Sigmoid colon (tissue), 4 donors: ENCODE data around the gene RASIP1.

Experiments
- CTCF ChIP-seq, 4 experiments: fragments of 450-650 bp in 3 of 4; fragments of 200-600 bp in 1 of 4; IDR thresholded peaks; one replicate each; pipeline ENCODE4 v1.5.1; 2016 to 2019; ENCODE audit warnings: antibody characterized with exemption in 4 of 4, mild to moderate bottlenecking in 3 of 4, moderate library complexity in 2 of 4
- EP300 ChIP-seq, 4 donors: sonication (generic); formaldehyde crosslinking; IDR thresholded peaks; one replicate each; pipeline ENCODE4 v1.6.1; 2017; ENCODE audit warnings: antibody characterized with exemption in 4 of 4
- POLR2A ChIP-seq, 2 donors: fragments of 450-650 bp; IDR thresholded peaks; one replicate each; pipeline ENCODE4 v1.6.1; 2016; ENCODE audit warnings: antibody characterized with exemption in 2 of 2, mild to moderate bottlenecking in 2 of 2, moderate library complexity in 2 of 2
- POLR2AphosphoS5 ChIP-seq, 4 donors: sonication (generic); formaldehyde crosslinking; IDR thresholded peaks; one replicate each; pipeline ENCODE4 v1.6.1; 2017; ENCODE audit warnings: antibody characterized with exemption in 4 of 4

GRCh38 chr19:48687776-48688175 is 52.6 kb downstream of the RASIP1 start:
- TF ChIP-seq POLR2A (IDR thresholded peaks at IDR 0.05) = no peak
- no peak for TF ChIP-seq CTCF (IDR thresholded peaks at IDR 0.05)
- no peak for TF ChIP-seq EP300 (IDR thresholded peaks at IDR 0.05)
- no peak for TF ChIP-seq POLR2AphosphoS5 (IDR thresholded peaks at IDR 0.05)
